HCT116 (cell line): Measurements from ENCODE around the gene SLC15A5. TPM values are rescaled to one million over a fixed set of nuclear protein-coding genes. Genes with fewer than 3 reads are reported as not detected.

Experiments used
- ATAC-seq: fragments of 200-7000 bp; cut with Tn5 transposase; 2 replicates; pipeline ENCODE4 v1.9.1; 2020; ENCODE audit warnings: mild to moderate bottlenecking, moderate library complexity
- BruUV-seq: library from RNA; stranded (reverse); fragments of 400-500 nt; replicated peaks from 2 replicates; lab custom pipeline; 2021; lab: Mats Ljungman, UMichigan
- CTCF ChIA-PET: fragments of 300-600 bp; sonication (Branson Sonifier 250); formaldehyde crosslinking; loops from one replicate; lab custom pipeline; 2021; ENCODE audit warnings: antibody characterized with exemption; lab: Charles Lee
- POLR2A ChIA-PET: fragments of 300-600, 350-600 bp; sonication (Branson Sonifier 250); formaldehyde crosslinking; loops from one replicate; lab custom pipeline; 2021; ENCODE audit warnings: antibody characterized with exemption; lab: Charles Lee
- RAD21 ChIA-PET, 2 experiments: fragments of 300-600 bp; sonication (Branson Sonifier 250); formaldehyde crosslinking; loops; one replicate each; lab custom pipeline; 2023; ENCODE audit warnings: low total read pairs in 2 of 2; ENCODE audit not compliant: uncharacterized antibody in 2 of 2, unreplicated experiment in 2 of 2, low non-redundant PET in 1 of 2; lab: Charles Lee
- DNase-seq: peaks from one replicate; pipeline ENCODE4 v3.0.0-alpha.2; 2010; ENCODE audit warnings: low read depth, low spot score
- H2AFZ ChIP-seq: fragments of 200-600 bp; shearing (Covaris generic), sonication (generic); 2 replicates; pipeline ENCODE4 v1.6.1; 2017; ENCODE audit warnings: low read depth, mixed run types, mixed read lengths, antibody characterized with exemption, low read length; ENCODE audit not compliant: poor library complexity, severe bottlenecking
- H3K27ac ChIP-seq: 2 replicates; pipeline ENCODE4 v1.5.1; 2012; ENCODE audit warnings: low read depth, low read length
- H3K27me3 ChIP-seq: fragments of 200-600 bp; sonication (generic); 2 replicates; pipeline ENCODE4 v1.6.1; 2016; ENCODE audit warnings: mixed run types, low read length, mixed read lengths; ENCODE audit not compliant: insufficient read depth
- H3K36me3 ChIP-seq, 2 experiments: fragments of 200-500 bp in 1 of 2; fragments of 200-600 bp in 1 of 2; sonication (Bioruptor generic) in 1 of 2; sonication (generic) in 1 of 2; 2 replicates each; pipeline versions ENCODE4 v1.5.1 to v1.6.1; 2014 to 2016; ENCODE audit warnings: low read length in 2 of 2, inconsistent platforms in 1 of 2, mixed read lengths in 1 of 2, mixed run types in 1 of 2; ENCODE audit not compliant: insufficient read depth in 2 of 2, control insufficient read depth in 1 of 2
- H3K4me1 ChIP-seq, 2 experiments: fragments of 200-600 bp in 1 of 2; sonication (generic) in 1 of 2; 2 replicates each; pipeline versions ENCODE4 v1.5.1 to v1.6.1; 2012 to 2017; ENCODE audit warnings: low read length in 2 of 2, inconsistent platforms in 1 of 2, mild to moderate bottlenecking in 1 of 2, mixed read lengths in 1 of 2, mixed run types in 1 of 2, moderate library complexity in 1 of 2; ENCODE audit not compliant: insufficient read depth in 2 of 2, control insufficient read depth in 1 of 2
- H3K4me2 ChIP-seq: fragments of 200-600 bp; sonication (generic); 2 replicates; pipeline ENCODE4 v1.6.1; 2017; ENCODE audit warnings: mixed run types, low read length, mixed read lengths
- H3K4me3 ChIP-seq, 2 experiments: fragments of 200-600 bp in 1 of 2; sonication (generic) in 1 of 2; replicated peaks in 1 of 2; 2 replicates each; pipeline ENCODE4 v1.5.1; 2011 to 2016; ENCODE audit warnings: low read length in 2 of 2, control low read depth in 1 of 2, low read depth in 1 of 2, mild to moderate bottlenecking in 1 of 2, mixed read lengths in 1 of 2, mixed run types in 1 of 2
- H3K79me2 ChIP-seq: fragments of 200-600 bp; sonication (generic); 2 replicates; pipeline ENCODE4 v1.6.1; 2017; ENCODE audit warnings: mild to moderate bottlenecking, mixed run types, low read length, moderate library complexity, mixed read lengths; ENCODE audit not compliant: insufficient read depth
- H3K9ac ChIP-seq: fragments of 200-600 bp; sonication (generic); 2 replicates; pipeline ENCODE4 v1.6.1; 2016; ENCODE audit warnings: low read length, mixed read lengths
- H3K9me2 ChIP-seq: fragments of 200-600 bp; sonication (generic), shearing (Covaris generic); 2 replicates; pipeline ENCODE4 v1.6.1; 2017; ENCODE audit warnings: mixed run types, mild to moderate bottlenecking, moderate library complexity; ENCODE audit not compliant: insufficient read depth
- H3K9me3 ChIP-seq, 2 experiments: fragments of 200-500 bp in 1 of 2; fragments of 200-600 bp in 1 of 2; sonication (Bioruptor generic) in 1 of 2; sonication (generic) in 1 of 2; 2 replicates each; pipeline ENCODE4 v1.6.1; 2014 to 2017; ENCODE audit warnings: low read length in 2 of 2, mixed read lengths in 2 of 2, inconsistent platforms in 1 of 2, low read depth in 1 of 2, mild to moderate bottlenecking in 1 of 2, mixed run types in 1 of 2, moderate library complexity in 1 of 2; ENCODE audit not compliant: control insufficient read depth in 1 of 2, insufficient read depth in 1 of 2
- H4K20me1 ChIP-seq: fragments of 200-600 bp; sonication (generic), shearing (Covaris generic); 2 replicates; pipeline ENCODE4 v1.6.1; 2017; ENCODE audit warnings: mixed run types, mild to moderate bottlenecking, moderate library complexity; ENCODE audit not compliant: insufficient read depth
- EGR1 ChIP-seq: IDR thresholded peaks from 2 replicates; pipeline ENCODE4 v1.6.1; 2012; ENCODE audit warnings: low read depth
- EZH2phosphoT487 ChIP-seq: fragments of 200-600 bp; IDR thresholded peaks from 2 replicates; pipeline ENCODE4 v1.6.1; 2018; ENCODE audit warnings: antibody characterized with exemption, borderline replicate concordance
- FOSL1 ChIP-seq: IDR thresholded peaks from 2 replicates; pipeline ENCODE4 v1.6.1; 2012; ENCODE audit warnings: low read depth
- SIN3A ChIP-seq: IDR thresholded peaks from 2 replicates; pipeline ENCODE4 v1.6.1; 2012; ENCODE audit warnings: low read depth
- ZBTB33 ChIP-seq: IDR thresholded peaks from 2 replicates; pipeline ENCODE4 v1.6.1; 2011; ENCODE audit warnings: mild to moderate bottlenecking, low read length, moderate library complexity; ENCODE audit not compliant: insufficient replicate concordance; ENCODE audit errors: extremely low read depth
- intact Hi-C: fragments of 100-400 bp; cut with micrococcal nuclease; formaldehyde crosslinking; loops from 2 replicates; pipeline ENCODE4 v1.10.0; 2022
- total RNA-seq: library from RNA; stranded (reverse); gene quantifications from one replicate; pipeline ENCODE4 v1.2.1, GENCODE V29; 2021; ENCODE audit not compliant: unreplicated experiment
- TF ChIP-seq, protein P1 (sequence below), 3 experiments: fragments of 200-600 bp in 1 of 3; sonication (generic) in 1 of 3; IDR thresholded peaks in 2 of 3; conservative IDR thresholded peaks in 1 of 3; 2 replicates each; pipeline ENCODE4 v1.5.1; 2012 to 2017; ENCODE audit warnings: low read depth in 2 of 3, low read length in 2 of 3, antibody characterized with exemption in 1 of 3, borderline replicate concordance in 1 of 3, control low read depth in 1 of 3, mild to moderate bottlenecking in 1 of 3, mixed read lengths in 1 of 3, mixed run types in 1 of 3, moderate library complexity in 1 of 3; ENCODE audit not compliant: insufficient read depth in 1 of 3

The SLC15A5 gene
- total RNA-seq, 1 experiment from 2014 or later = not detected

DNA sequence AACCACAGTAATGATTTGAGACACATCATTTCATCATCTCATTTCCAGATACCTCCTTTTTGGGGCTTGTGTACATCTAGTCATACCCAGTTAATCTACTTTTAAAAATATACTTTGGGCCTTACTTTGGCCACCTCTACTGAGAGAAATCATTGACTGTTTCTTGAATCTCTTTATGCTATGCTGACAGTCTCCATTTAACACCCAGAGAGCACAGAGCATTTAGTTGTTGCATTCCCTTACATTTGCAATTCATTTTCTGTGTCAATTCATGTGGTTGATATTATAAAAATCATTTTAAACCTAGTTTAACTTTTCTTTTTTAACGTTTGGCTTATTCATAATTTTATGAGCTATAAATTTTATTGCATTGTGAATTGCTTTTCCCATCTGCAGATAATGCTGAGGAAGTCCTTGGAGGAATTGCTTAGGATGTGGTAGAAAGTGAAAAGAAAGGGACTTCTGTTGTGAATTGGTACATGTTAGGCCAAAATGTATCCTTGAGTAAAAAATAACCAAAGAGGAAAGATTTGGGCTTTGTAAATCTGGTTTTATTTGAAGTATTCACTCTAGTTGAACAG is 17.0 kb upstream of the SLC15A5 start:
- Histone ChIP-seq H3K4me3 (no peak overlapping the region), H3K4me1 (no peaks in the 10 kb centered on the region), H2AFZ (no peak overlapping the region), H3K9ac (no peak overlapping the region), H3K36me3 (no peaks in the 10 kb centered on the region), H3K79me2 (no peaks in the 10 kb centered on the region), H3K4me2 (no peak overlapping the region), H3K27me3 (no peaks in the 10 kb centered on the region), H3K9me2 (peaks cover 4% of the 10 kb centered on the region; the same call in 1 of the 2 replicates), H3K27ac (no peak overlapping the region), H3K9me3 (no peaks in the 10 kb centered on the region), H4K20me1 (no peaks in the 10 kb centered on the region)
- DNase-seq (no peak), ATAC-seq (no peak)
- BruUV-seq = no TSS peak
- TF ChIP-seq SIN3A (no peak), FOSL1 (no peak), EGR1 (no peak), EZH2phosphoT487 (no peak), ZBTB33 (no peak)
- TF ChIP-seq, protein P1, sequence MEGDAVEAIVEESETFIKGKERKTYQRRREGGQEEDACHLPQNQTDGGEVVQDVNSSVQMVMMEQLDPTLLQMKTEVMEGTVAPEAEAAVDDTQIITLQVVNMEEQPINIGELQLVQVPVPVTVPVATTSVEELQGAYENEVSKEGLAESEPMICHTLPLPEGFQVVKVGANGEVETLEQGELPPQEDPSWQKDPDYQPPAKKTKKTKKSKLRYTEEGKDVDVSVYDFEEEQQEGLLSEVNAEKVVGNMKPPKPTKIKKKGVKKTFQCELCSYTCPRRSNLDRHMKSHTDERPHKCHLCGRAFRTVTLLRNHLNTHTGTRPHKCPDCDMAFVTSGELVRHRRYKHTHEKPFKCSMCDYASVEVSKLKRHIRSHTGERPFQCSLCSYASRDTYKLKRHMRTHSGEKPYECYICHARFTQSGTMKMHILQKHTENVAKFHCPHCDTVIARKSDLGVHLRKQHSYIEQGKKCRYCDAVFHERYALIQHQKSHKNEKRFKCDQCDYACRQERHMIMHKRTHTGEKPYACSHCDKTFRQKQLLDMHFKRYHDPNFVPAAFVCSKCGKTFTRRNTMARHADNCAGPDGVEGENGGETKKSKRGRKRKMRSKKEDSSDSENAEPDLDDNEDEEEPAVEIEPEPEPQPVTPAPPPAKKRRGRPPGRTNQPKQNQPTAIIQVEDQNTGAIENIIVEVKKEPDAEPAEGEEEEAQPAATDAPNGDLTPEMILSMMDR (IDR thresholded peaks at IDR 0.05 in 2 of 3, conservative IDR thresholded peaks at IDR 0.05 in 1 of 3; ENCODE audit: borderline replicate concordance in 1 of 3, insufficient read depth in 1 of 3, low read depth in 2 of 3, low read length in 2 of 3) = no peak
- POLR2A ChIA-PET = no interaction called here
- RAD21 ChIA-PET = no interaction called here
- CTCF ChIA-PET = no interaction called here
- intact Hi-C loops = no loop called here
